Glutamatergic neuron (in vitro differentiated cells): ENCODE results near the gene PMPCA. TPM values are rescaled to one million over a fixed set of nuclear protein-coding genes. Genes with fewer than 3 reads are reported as not detected.
"Not testable (repeated sequence)": the region's sequence is repeated elsewhere in the genome, so short reads cannot be mapped to it uniquely, and the experiment has no call there.

Experiments used
- DNase-seq: peaks from one replicate; pipeline ENCODE4 v3.0.0; 2022
- H3K27ac Mint-ChIP-seq: one replicate; pipeline ENCODE4 v1.8.0; 2020; ENCODE audit warnings: mild to moderate bottlenecking, mixed read lengths, inconsistent platforms; ENCODE audit not compliant: unreplicated experiment
- H3K27me3 Mint-ChIP-seq: one replicate; pipeline ENCODE4 v1.8.0; 2020; ENCODE audit warnings: mild to moderate bottlenecking, moderate library complexity, mixed read lengths, inconsistent platforms; ENCODE audit not compliant: unreplicated experiment
- H3K36me3 Mint-ChIP-seq: one replicate; pipeline ENCODE4 v1.8.0; 2020; ENCODE audit warnings: mild to moderate bottlenecking, mixed read lengths, inconsistent platforms; ENCODE audit not compliant: unreplicated experiment
- H3K4me1 Mint-ChIP-seq: one replicate; pipeline ENCODE4 v1.8.0; 2020; ENCODE audit warnings: mild to moderate bottlenecking, low read depth, mixed read lengths, inconsistent platforms; ENCODE audit not compliant: unreplicated experiment
- H3K4me3 Mint-ChIP-seq: one replicate; pipeline ENCODE4 v1.8.0; 2020; ENCODE audit warnings: mild to moderate bottlenecking, mixed read lengths, inconsistent platforms; ENCODE audit not compliant: unreplicated experiment
- H3K9me3 Mint-ChIP-seq: one replicate; pipeline ENCODE4 v1.8.0; 2020; ENCODE audit warnings: mild to moderate bottlenecking, moderate library complexity, mixed read lengths, inconsistent platforms; ENCODE audit not compliant: unreplicated experiment
- total RNA-seq: library from RNA; stranded (reverse); fragmentation: NEBNext Ultra II Directional; extraction: Animal tissue kit (Norgen Biotek cat#: 25700); gene quantifications from one replicate; pipeline ENCODE4 v1.2.1, GENCODE V29; 2021; ENCODE audit not compliant: unreplicated experiment
- TF ChIP-seq, protein P1 (sequence below): fragments of 200-600 bp; sonication (generic); IDR thresholded peaks from one replicate; pipeline ENCODE4 v1.5.0; 2021; ENCODE audit not compliant: partially characterized antibody, unreplicated experiment

PMPCA gene
- total RNA-seq, 1 donor from 2014 or later: 69.0 TPM

DNA sequence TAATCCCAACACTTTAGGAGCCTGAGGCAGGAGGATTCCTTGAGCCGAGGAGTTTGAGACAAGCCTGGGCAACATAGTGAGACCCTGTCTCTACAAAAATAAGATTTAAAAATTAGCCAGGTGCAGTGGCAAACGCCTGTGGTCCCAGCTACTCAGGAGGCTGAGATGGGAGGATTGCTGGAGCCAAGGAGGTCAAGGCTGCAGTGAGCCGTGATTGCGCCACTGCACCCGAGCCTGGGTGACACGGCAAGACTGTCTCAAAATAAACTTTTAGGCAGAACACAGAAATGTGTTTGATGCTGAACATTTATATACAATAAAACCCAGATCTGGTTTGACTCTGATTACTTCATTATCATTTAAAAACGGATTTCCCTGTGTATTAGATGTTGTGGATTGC, 5.0 kb upstream of the PMPCA start:
- Mint-ChIP-seq H3K27ac (no peak overlapping the region), H3K9me3 (peaks cover 2% of the 10 kb centered on the region), H3K4me1 (peaks cover 7% of the 10 kb centered on the region), H3K4me3 (no peak overlapping the region), H3K36me3 (no peaks in the 10 kb centered on the region), H3K27me3 (peaks cover 2% of the 10 kb centered on the region)
- no peak for DNase-seq
- TF ChIP-seq, protein P1, sequence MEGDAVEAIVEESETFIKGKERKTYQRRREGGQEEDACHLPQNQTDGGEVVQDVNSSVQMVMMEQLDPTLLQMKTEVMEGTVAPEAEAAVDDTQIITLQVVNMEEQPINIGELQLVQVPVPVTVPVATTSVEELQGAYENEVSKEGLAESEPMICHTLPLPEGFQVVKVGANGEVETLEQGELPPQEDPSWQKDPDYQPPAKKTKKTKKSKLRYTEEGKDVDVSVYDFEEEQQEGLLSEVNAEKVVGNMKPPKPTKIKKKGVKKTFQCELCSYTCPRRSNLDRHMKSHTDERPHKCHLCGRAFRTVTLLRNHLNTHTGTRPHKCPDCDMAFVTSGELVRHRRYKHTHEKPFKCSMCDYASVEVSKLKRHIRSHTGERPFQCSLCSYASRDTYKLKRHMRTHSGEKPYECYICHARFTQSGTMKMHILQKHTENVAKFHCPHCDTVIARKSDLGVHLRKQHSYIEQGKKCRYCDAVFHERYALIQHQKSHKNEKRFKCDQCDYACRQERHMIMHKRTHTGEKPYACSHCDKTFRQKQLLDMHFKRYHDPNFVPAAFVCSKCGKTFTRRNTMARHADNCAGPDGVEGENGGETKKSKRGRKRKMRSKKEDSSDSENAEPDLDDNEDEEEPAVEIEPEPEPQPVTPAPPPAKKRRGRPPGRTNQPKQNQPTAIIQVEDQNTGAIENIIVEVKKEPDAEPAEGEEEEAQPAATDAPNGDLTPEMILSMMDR: no peak

DNA sequence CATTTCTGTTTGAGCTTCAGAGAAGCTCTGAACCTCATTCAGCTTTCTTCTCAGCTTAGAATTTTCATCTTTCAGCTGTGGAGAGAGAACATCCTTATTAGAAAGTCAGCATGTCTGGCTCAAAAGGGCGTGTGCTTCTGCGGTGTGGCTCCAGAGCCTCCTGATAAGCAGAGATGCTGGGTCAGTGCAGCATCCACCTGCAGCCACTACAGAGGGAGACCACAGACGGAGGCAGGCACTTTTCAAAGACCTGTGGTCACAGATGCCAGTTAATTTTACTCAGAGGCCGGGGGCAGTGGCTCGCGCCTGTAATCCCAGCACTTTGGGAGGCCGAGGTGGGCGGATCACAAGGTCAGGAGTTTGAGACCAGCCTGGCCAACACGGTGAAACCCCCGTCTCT, 4.6 kb upstream of the PMPCA start:
- not testable (repeated sequence) for H3K36me3 Mint-ChIP-seq, H3K4me3 Mint-ChIP-seq, DNase-seq, H3K27ac Mint-ChIP-seq, H3K27me3 Mint-ChIP-seq, H3K9me3 Mint-ChIP-seq, H3K4me1 Mint-ChIP-seq

DNA sequence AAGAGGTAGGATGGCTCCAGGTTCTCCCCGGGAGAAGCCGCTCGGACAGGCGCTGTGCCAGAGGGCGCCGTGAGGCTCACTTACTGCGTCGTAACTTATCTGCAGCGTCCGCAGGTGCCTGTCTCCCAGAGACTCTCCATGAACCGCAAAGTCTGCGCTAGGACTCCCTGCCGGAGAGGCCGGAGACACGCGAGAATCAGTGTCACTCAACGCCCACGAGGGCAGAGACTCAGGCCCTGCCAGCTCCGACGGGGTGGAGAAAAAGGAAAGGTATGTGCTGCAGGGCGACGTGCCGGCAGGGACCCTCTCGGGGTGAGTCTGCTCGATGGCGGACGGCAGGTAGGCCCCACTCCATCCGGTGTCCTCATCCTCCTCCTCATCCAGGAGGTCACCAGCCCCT, 3.4 kb upstream of the PMPCA start:
- not testable (repeated sequence) for H3K27me3 Mint-ChIP-seq, H3K36me3 Mint-ChIP-seq, H3K9me3 Mint-ChIP-seq, H3K4me3 Mint-ChIP-seq, DNase-seq, H3K27ac Mint-ChIP-seq
- peaks cover 13% of the 10 kb centered on the region for H3K4me1 Mint-ChIP-seq

DNA sequence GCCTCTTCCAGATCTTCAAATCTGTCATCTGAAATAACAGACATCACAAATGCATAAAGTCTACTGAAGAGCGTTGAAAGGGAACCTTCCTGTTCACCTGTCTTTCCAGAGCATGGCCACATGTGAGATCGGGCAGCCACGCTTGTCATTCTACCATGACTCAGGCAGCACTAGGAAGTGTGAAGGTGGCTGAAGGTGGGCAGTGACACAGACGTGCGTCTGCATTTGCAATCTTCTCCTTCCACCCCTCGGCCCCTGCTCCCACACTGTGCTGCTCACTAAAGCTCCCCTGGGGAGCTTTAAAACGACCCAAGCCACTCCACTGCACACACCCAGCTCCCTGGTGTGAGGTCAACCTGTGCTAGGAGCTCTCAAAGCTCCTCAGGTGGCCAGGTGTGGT, 2.5 kb upstream of the PMPCA start:
- Mint-ChIP-seq H3K36me3 (no peaks in the 10 kb centered on the region), H3K4me1 (peaks cover 13% of the 10 kb centered on the region), H3K9me3 (peaks cover 4% of the 10 kb centered on the region), H3K27me3 (peaks cover 5% of the 10 kb centered on the region), H3K27ac (no peak overlapping the region), H3K4me3 (peak overlapping the region; percentile 34)
- DNase-seq: no peak
- TF ChIP-seq, protein P1: no peak

GRCh38 chr9:136409557-136410455, 652 bp upstream of the PMPCA start:
- H3K36me3 Mint-ChIP-seq: no peaks in the 10 kb centered on the region
- TF ChIP-seq, protein P1: no peak
- no peak for DNase-seq
- peaks cover 5% of the 10 kb centered on the region for H3K27me3 Mint-ChIP-seq
- peak overlapping the region; percentile 91 for H3K4me3 Mint-ChIP-seq
- H3K4me1 Mint-ChIP-seq: peaks cover 13% of the 10 kb centered on the region
- H3K9me3 Mint-ChIP-seq: peaks cover 4% of the 10 kb centered on the region
- peak overlapping the region; percentile 70 for H3K27ac Mint-ChIP-seq

- H3K27ac Mint-ChIP-seq: peak overlapping the region; percentile 56
- H3K4me1 Mint-ChIP-seq: peaks cover 13% of the 10 kb centered on the region
- DNase-seq: no peak
- H3K27me3 Mint-ChIP-seq: peaks cover 7% of the 10 kb centered on the region
- peak overlapping the region; percentile 97 for H3K4me3 Mint-ChIP-seq
- H3K9me3 Mint-ChIP-seq: peaks cover 4% of the 10 kb centered on the region
- TF ChIP-seq, protein P1: no peak
- H3K36me3 Mint-ChIP-seq: no peaks in the 10 kb centered on the region
Observed at GRCh38 chr9:136411378-136411777, 920 bp downstream of the PMPCA start.
